ENCODE measurements around the gene PRDX3.

DNA sequence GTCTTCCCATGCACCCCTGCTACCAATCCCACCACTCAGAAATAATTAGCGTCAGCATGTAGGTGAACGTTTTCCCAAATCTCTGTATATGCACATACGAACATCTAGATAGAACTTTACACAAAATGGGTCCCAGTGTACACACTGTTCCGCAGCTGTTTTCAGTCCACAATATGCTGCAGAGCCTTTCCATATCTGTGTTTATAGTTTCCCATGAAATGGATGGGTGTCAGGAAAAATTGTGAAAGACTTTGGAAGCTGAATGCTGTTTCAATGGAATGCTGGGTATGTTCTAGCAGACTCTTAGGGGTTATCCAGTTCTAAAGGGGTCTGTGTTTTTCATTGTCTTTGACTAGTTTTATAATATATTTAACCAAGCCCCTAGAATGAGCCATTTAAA, 42.6 kb upstream of the PRDX3 start:
- TF ChIP-seq, protein P1, sequence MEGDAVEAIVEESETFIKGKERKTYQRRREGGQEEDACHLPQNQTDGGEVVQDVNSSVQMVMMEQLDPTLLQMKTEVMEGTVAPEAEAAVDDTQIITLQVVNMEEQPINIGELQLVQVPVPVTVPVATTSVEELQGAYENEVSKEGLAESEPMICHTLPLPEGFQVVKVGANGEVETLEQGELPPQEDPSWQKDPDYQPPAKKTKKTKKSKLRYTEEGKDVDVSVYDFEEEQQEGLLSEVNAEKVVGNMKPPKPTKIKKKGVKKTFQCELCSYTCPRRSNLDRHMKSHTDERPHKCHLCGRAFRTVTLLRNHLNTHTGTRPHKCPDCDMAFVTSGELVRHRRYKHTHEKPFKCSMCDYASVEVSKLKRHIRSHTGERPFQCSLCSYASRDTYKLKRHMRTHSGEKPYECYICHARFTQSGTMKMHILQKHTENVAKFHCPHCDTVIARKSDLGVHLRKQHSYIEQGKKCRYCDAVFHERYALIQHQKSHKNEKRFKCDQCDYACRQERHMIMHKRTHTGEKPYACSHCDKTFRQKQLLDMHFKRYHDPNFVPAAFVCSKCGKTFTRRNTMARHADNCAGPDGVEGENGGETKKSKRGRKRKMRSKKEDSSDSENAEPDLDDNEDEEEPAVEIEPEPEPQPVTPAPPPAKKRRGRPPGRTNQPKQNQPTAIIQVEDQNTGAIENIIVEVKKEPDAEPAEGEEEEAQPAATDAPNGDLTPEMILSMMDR (optimal IDR thresholded peaks at IDR 0.05 in 1 of 3, IDR thresholded peaks at IDR 0.05 in 1 of 3, conservative IDR thresholded peaks at IDR 0.05 in 1 of 3; ENCODE audit: extremely low read depth in 1 of 3, insufficient read depth in 2 of 3, low read length in 3 of 3) = no peak
- no peak for TF ChIP-seq EZH2 (IDR thresholded peaks at IDR 0.05; ENCODE audit: low read length)
